Activated CD4-positive, alpha-beta T cell treated with anti-CD3 and anti-CD28 coated beads, Interleukin-2, amount 10 ng/mL, durations not matched to agents 24 days and 14 days (primary cell): ENCODE data around the gene DPP10. TPM values are rescaled to one million over a fixed set of nuclear protein-coding genes. Genes with fewer than 3 reads are reported as not detected.
A peak's percentile ranks its signal among the peaks of the same experiment; 100 is the strongest.

Source experiments
- DNase-seq: peaks from one replicate; pipeline ENCODE4 v3.0.0; 2022
- H3K27ac Mint-ChIP-seq: one replicate; pipeline ENCODE4 v1.8.0; 2022; ENCODE audit warnings: mild to moderate bottlenecking, mixed read lengths
- H3K27me3 Mint-ChIP-seq: one replicate; pipeline ENCODE4 v1.8.0; 2022; ENCODE audit warnings: mixed read lengths
- H3K36me3 Mint-ChIP-seq: one replicate; pipeline ENCODE4 v1.8.0; 2022; ENCODE audit warnings: low read depth, mild to moderate bottlenecking, mixed read lengths
- H3K4me1 Mint-ChIP-seq: one replicate; pipeline ENCODE4 v1.8.0; 2021; ENCODE audit warnings: mixed read lengths
- H3K4me3 Mint-ChIP-seq: one replicate; pipeline ENCODE4 v1.8.0; 2022; ENCODE audit warnings: mild to moderate bottlenecking, moderate library complexity, mixed read lengths
- H3K9me3 Mint-ChIP-seq: one replicate; pipeline ENCODE4 v1.8.0; 2021; ENCODE audit warnings: mixed read lengths
- intact Hi-C: fragments of 100-400 bp; cut with micrococcal nuclease; formaldehyde crosslinking; loops from one replicate; pipeline ENCODE4 v1.15.1; 2023
- total RNA-seq: library from RNA; stranded (reverse); gene quantifications from 2 replicates; pipeline ENCODE4 v1.2.3, GENCODE V29; 2022

DPP10 gene
- total RNA-seq, 1 donor from 2014 or later, result not detected

DNA sequence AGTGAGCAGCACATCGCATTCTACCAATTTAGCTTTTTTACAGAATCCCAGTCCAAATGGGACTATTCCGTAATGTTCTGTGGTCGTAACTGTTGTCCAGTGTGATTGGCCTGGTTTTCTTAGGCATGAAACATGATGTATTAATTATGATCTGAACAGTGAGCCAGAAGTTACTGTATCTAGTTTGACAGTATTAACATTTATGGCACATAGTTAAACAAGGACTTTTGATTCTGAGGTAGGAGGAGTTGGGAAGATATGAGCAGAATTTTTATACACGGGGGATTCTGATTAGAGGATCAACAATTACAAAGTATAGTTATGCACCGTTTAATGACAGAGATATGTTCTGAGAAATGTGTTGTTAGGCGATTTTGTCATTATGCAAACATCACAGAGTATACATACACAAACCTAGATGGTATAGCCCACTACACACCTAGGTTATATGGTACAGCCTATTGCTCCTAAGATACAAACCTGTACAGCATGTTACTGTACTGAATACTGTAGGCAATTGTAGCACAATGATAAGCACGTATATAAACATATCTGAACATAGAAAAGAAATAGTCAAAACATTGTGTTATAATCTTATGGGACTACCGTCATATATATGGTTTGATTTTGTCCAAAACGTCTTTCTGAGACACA, 85.0 kb downstream of the DPP10 start:
- Mint-ChIP-seq H3K4me3 (no peak overlapping the region), H3K27me3 (no peaks in the 10 kb centered on the region), H3K27ac (no peak overlapping the region), H3K9me3 (no peaks in the 10 kb centered on the region), H3K36me3 (no peaks in the 10 kb centered on the region), H3K4me1 (no peaks in the 10 kb centered on the region)
- DNase-seq, result no peak
- intact Hi-C loops, result no loop called here

GRCh38 chr2:114534116-114535084, 92.0 kb downstream of the DPP10 start:
- Mint-ChIP-seq H3K27ac (no peak overlapping the region), H3K27me3 (no peaks in the 10 kb centered on the region), H3K4me3 (no peak overlapping the region), H3K9me3 (no peaks in the 10 kb centered on the region), H3K4me1 (no peaks in the 10 kb centered on the region), H3K36me3 (no peaks in the 10 kb centered on the region)
- DNase-seq, result no peak
- intact Hi-C loops, result no loop called here

DNA sequence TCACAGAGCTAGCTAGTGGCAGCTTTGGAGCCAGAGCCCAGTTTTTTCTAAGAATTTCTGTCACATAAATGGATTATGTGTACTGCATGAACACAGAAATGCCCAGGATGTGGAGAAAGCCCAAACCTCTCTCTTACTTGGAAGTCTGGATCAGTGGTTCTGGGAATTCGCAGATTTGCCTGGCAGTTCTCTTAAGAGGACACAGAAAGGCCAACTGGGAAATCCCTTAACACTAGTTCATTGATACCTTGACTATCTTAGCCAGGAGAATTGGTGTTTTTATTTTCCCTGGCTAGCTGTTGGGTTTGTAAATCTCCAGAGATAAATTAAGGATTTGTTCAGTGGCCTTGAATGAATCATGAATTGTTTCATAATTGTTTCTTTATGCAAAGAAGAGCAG, 95.3 kb downstream of the DPP10 start:
- Mint-ChIP-seq H3K27ac (no peak overlapping the region), H3K9me3 (no peaks in the 10 kb centered on the region), H3K4me1 (no peaks in the 10 kb centered on the region), H3K36me3 (no peaks in the 10 kb centered on the region), H3K27me3 (no peaks in the 10 kb centered on the region), H3K4me3 (no peak overlapping the region)
- DNase-seq, result no peak
- intact Hi-C loops, result no loop called here

GRCh38 chr2:114542695-114543094, 100.3 kb downstream of the DPP10 start:
- intact Hi-C loops, result no loop called here
- peaks cover 2% of the 10 kb centered on the region for H3K27me3 Mint-ChIP-seq
- H3K27ac Mint-ChIP-seq, result no peak overlapping the region
- no peaks in the 10 kb centered on the region for H3K4me1 Mint-ChIP-seq
- DNase-seq, result no peak
- no peak overlapping the region for H3K4me3 Mint-ChIP-seq
- H3K36me3 Mint-ChIP-seq, result no peaks in the 10 kb centered on the region
- H3K9me3 Mint-ChIP-seq, result peaks cover 3% of the 10 kb centered on the region

- Mint-ChIP-seq H3K4me1 (no peaks in the 10 kb centered on the region), H3K27ac (no peak overlapping the region), H3K27me3 (peaks cover 4% of the 10 kb centered on the region), H3K4me3 (no peak overlapping the region), H3K9me3 (peaks cover 3% of the 10 kb centered on the region), H3K36me3 (no peaks in the 10 kb centered on the region)
- intact Hi-C loops, result no loop called here
- DNase-seq, result no peak
Observed at GRCh38 chr2:114543236-114543766, 100.9 kb downstream of the DPP10 start.

DNA sequence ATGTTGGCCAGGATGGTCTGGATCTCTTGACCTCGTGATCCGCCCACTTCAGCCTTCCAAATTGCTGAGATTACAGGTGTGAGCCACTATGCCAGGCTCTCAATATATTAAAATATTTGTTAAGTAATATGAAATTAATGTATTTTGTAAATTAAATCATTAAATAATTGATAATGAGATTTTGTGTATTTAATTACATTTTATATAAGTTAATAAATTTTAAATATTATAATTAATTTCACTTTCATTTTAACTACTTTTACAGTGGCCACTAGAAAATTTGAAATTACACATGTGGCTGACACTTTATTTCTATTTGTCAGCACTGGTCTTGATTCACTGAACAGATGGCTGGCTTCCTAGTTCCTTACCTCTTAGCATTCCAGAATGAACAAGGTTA, 102.6 kb downstream of the DPP10 start:
- no peaks in the 10 kb centered on the region for H3K36me3 Mint-ChIP-seq
- intact Hi-C loops, result no loop called here
- no peak for DNase-seq
- H3K4me1 Mint-ChIP-seq, result no peaks in the 10 kb centered on the region
- no peak overlapping the region for H3K4me3 Mint-ChIP-seq
- no peak overlapping the region for H3K27ac Mint-ChIP-seq
- H3K9me3 Mint-ChIP-seq, result peaks cover 3% of the 10 kb centered on the region
- peaks cover 4% of the 10 kb centered on the region for H3K27me3 Mint-ChIP-seq

- intact Hi-C loops, result no loop called here
- DNase-seq, result no peak
- Mint-ChIP-seq H3K27ac (no peak overlapping the region), H3K4me3 (no peak overlapping the region), H3K4me1 (no peaks in the 10 kb centered on the region), H3K36me3 (no peaks in the 10 kb centered on the region), H3K9me3 (peaks cover 3% of the 10 kb centered on the region), H3K27me3 (peaks cover 4% of the 10 kb centered on the region)
Observed at GRCh38 chr2:114546531-114546930, 104.1 kb downstream of the DPP10 start.

- H3K36me3 Mint-ChIP-seq, result no peaks in the 10 kb centered on the region
- no peak for DNase-seq
- no peak overlapping the region for H3K27ac Mint-ChIP-seq
- H3K4me1 Mint-ChIP-seq, result no peaks in the 10 kb centered on the region
- peaks cover 3% of the 10 kb centered on the region for H3K9me3 Mint-ChIP-seq
- H3K27me3 Mint-ChIP-seq, result peaks cover 4% of the 10 kb centered on the region
- H3K4me3 Mint-ChIP-seq, result no peak overlapping the region
- intact Hi-C loops, result no loop called here
Observed at GRCh38 chr2:114548151-114548550, 105.7 kb downstream of the DPP10 start.

DNA sequence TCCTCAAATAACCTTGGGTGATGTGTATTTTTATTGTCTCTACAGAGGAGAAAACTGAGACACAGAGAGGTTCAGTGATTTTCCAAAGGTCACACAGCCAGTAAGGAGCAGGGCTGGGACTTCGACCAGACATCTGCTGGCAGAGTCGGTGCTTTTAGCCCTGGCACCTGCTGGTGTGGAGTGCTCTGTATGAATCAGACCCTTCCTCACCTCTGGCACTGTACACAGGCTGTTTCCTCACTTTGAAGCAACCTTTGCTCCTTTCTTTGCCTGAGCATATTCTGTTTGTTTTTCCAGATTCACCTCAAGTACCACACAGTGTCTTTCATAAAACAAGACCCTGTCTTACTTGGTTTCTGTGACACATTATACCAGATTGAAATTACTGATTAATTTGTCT, 107.9 kb downstream of the DPP10 start:
- H3K4me3 Mint-ChIP-seq, result no peak overlapping the region
- no peak for DNase-seq
- H3K36me3 Mint-ChIP-seq, result no peaks in the 10 kb centered on the region
- intact Hi-C loops, result no loop called here
- no peaks in the 10 kb centered on the region for H3K9me3 Mint-ChIP-seq
- H3K4me1 Mint-ChIP-seq, result no peaks in the 10 kb centered on the region
- peaks cover 2% of the 10 kb centered on the region for H3K27me3 Mint-ChIP-seq
- no peak overlapping the region for H3K27ac Mint-ChIP-seq

- H3K27ac Mint-ChIP-seq, result no peak overlapping the region
- H3K27me3 Mint-ChIP-seq, result peaks cover 2% of the 10 kb centered on the region
- H3K4me3 Mint-ChIP-seq, result no peak overlapping the region
- no peaks in the 10 kb centered on the region for H3K36me3 Mint-ChIP-seq
- peak; percentile 60 for DNase-seq
- H3K4me1 Mint-ChIP-seq, result no peaks in the 10 kb centered on the region
- no peaks in the 10 kb centered on the region for H3K9me3 Mint-ChIP-seq
- intact Hi-C loops, result no loop called here
Observed at GRCh38 chr2:114550895-114551793, 108.7 kb downstream of the DPP10 start.

DNA sequence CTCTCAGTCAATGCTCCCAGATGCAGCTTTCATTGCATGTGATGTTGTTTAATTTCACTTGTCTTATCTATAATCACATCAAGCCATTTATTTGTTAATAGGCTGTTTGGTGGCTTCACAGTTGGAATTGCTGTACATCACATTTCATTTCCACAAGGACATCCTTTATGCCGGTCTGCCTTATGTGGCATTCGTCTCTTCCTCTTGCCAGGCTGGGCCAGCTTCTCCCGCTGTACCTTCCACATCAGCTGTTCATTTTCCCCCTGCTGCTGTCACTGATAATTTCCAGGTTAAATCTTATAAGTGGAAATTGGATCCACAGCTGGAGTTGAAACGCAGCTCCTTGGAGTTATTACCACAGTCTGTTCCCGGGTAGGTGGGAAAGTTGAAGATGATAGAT, 110.6 kb downstream of the DPP10 start:
- Mint-ChIP-seq H3K4me3 (no peak overlapping the region), H3K9me3 (no peaks in the 10 kb centered on the region), H3K36me3 (no peaks in the 10 kb centered on the region), H3K27ac (no peak overlapping the region), H3K27me3 (peaks cover under 1% of the 10 kb centered on the region), H3K4me1 (no peaks in the 10 kb centered on the region)
- intact Hi-C loops, result no loop called here
- no peak for DNase-seq

- Mint-ChIP-seq H3K4me1 (no peaks in the 10 kb centered on the region), H3K36me3 (no peaks in the 10 kb centered on the region), H3K27me3 (no peaks in the 10 kb centered on the region), H3K27ac (no peak overlapping the region), H3K9me3 (no peaks in the 10 kb centered on the region), H3K4me3 (no peak overlapping the region)
- intact Hi-C loops, result no loop called here
- DNase-seq, result no peak
Observed at GRCh38 chr2:114569166-114569565, 126.7 kb downstream of the DPP10 start.

DNA sequence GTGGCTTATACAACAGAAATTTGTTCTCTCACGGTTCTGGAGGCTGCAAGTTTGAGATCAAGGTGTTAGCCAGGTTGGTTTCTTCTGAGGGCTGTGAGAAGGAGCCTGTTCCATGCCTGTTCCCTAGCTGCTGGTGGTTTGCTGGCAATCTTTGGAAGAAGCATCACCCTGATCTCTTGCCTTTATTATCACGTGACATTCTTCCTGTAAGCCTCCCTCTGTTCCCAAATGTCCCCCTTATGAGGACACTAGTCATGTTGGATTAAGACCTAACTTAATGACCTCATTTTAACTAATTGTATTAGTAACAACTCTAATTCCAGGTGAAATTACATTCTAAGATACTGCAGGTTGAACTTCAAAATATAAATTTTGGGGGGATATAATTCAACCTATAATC, 135.2 kb downstream of the DPP10 start:
- DNase-seq, result no peak
- Mint-ChIP-seq H3K4me3 (no peak overlapping the region), H3K4me1 (no peaks in the 10 kb centered on the region), H3K9me3 (no peaks in the 10 kb centered on the region), H3K36me3 (no peaks in the 10 kb centered on the region), H3K27me3 (no peaks in the 10 kb centered on the region), H3K27ac (no peak overlapping the region)
- intact Hi-C loops, result no loop called here
